ENCODE measurements around the gene DYSF.

Gene DYSF

DNA sequence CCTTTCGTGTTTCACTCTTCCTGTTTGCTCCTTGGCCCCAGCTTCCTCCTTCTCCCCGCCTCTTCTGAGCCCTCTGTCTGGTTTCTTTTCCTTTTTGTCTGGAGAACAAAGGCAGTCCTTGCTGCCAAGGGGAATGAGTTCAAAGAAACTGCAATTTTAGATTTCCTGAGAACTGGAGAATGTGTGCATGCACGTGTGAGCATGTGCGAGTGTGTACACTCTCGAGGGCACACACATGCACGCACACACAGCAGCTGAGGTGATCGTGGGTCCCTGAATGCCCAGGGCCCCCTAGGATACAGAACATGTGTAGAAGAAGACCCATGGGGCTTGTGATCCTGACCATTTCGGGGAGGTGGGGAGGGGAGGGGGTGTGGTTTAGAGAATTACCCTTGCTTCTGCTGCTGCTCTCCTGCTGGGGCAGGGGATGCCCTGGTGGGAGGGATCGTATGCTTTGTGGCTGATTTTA, 151.8 kb downstream of the DYSF start:
- no peak for DNase-seq

DNA sequence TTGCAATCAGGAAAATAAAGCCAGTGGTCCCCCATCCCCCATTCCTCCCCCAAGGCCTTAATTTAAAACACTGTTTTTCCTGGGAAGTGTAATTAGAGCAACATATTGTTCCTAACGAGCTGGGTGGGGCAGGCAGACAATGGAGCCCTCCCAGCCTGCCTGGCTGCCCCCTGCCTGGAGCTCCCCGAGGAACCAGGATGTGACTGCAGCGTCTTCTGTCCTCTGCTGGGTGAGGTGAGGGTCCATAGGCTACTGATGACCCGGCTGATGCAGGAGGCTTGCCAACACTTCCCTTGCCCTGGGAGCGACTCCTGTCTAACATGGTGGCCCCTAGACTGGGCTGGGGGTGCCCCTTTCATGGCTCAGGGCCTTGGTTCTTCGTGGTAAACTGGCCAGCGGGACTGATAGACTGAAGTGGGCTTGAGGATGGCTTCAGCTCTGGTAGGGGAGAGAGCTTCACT, 152.4 kb downstream of the DYSF start:
- no peak for DNase-seq

DNA sequence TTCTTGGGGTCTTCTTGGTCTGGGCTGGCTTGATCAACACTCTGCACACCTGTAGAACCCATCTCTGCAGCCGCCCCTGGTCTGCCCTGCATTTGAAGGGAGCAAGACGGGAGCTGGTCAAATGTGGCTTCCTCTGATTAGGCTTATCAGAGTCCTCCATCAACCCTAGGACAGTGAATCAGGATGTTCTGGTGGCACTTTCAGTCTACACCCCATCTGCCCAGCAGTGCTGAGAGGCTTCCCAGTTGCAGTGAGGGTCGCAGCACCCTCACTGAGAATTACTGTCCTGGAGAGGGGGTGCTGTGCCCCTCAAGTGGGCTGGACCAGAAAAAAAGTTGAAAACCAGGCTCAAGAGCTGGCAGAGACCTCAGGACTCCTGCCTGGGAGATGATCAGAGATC, 152.9 kb downstream of the DYSF start:
- no peak for DNase-seq

DNA sequence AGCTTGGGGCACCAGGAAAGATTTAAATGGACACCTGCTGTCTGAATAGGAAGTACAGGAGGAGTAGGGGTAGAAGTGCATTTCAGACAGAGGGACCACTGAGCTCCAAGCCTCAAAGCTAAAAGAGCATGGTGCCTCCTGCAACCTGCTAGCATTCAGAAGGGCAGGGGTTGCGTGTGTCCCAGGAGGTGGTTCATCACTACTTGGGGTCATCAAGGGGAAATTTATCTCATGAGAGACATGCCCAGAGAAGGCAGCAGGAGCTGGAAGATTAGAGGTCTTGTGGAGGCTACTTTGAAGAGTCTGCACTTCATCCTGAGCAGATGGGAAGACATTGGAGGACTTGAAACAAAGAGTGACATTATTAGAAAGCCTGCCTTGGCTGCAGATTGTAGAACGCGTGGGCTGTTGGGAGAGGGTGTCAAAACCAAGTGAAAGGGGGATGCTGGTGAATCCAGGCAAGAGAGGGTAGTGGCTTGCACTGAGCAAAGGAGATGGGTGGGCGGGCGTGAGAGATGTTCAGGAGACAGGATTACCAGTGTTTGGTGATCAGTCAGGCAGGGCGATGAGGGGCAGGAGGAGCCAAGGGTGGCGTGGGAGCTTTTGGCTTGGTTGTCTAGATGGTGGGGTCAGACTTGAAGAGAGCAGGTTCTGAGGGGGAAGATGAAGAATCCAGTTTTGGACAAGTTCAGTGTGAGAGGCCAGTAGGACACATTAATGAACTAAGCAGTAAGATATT, 154.0 kb downstream of the DYSF start:
- no peak for DNase-seq

DNA sequence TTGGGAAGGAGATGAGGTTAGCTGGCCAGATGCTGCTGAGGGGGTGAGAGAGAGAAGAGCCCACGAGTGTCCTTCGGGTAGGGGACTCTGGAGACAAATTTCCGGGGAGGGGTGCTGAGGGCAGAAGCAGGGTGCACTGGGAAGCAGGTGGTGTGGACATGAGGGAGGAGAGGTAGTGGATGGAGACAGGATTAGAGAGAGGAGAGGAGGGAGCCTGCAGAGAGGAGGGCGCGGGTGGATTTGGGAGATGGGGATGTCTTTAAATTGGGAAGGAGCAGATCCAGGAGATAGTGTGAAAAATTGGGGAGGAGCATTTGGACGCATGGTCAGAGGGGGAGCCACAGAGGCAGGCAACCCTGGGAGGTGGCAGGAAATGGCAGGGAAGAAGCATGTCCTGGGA, 154.7 kb downstream of the DYSF start:
- no peak for DNase-seq

DNA sequence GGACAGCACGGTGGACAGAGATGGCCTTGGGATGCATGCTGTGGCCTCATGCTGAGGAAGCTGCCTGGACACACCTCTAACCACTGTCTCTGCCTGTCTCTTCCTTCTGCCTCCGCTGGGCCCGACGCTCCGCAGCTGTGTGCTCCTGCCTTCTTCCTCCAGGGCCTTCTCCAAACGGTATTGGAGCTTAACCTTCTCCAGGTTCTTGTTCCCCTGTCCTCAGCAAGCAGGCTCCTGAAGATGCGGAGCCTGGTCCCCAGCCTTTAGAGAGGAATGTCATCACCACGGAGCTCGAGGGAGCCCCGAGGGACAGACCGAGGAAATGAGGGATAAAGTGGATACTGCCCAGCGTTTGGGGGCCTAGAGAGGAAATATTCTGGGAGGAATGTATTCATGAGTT, 155.1 kb downstream of the DYSF start:
- no peak for DNase-seq

DNA sequence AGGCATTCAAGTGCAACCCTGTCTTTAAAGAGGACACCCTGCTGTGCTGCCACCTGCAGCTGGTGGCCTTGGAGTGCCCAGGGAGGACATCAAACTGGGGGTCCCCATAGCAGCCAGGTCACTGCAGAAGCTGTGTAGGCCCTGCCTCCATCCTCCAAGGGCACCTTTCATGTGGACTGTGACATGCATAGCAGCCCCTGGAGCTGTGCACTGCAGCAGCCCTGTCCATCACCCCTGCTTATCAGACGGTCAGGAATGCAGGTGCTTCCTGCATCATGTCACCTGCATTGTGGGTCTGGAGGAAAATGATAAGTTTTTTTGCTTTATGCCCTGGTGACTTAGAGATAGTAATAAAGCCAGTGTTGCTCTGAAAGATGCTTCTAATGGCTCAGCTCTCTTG, 155.7 kb downstream of the DYSF start:
- no peak for DNase-seq

DNA sequence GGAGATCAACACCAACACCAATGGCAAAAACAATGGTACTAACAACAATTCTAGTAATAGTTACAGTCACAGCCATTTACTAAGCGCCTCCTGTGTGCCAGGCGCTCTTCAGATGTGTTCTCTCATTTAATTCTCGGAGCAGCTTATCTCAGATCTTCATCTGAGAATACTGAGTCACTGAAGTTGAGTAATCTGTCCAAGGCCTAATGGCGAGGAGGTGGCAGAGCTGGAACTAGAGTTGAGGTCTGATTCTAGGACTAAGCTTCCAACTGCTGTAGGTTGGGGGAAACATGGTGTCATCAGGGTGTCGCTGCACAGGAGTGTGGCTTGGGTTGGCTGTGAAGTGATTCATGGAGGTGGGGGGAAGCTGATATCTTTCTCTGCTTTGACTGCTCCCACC, 156.1 kb downstream of the DYSF start:
- no peak for DNase-seq

DNA sequence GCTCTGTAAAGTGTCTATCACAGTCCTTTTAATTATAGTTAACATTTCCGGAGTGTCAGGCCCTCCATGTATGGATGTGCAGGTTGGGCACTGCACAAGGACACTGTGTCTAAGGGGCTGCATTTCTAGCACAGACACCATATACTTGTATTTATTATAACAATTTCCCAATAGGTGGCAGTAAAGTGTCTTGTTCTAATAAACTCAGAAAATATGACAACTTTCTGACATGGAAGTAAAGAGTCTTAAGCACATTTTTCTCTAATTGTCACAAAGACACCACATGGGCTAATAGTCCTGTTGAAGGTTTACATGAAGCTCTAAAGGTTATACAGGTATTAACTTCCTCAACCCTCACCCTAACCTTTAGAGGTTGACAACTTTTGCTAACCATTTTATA, 156.6 kb downstream of the DYSF start:
- peak in 1 of 2 experiments; percentile 79 for DNase-seq

DNA sequence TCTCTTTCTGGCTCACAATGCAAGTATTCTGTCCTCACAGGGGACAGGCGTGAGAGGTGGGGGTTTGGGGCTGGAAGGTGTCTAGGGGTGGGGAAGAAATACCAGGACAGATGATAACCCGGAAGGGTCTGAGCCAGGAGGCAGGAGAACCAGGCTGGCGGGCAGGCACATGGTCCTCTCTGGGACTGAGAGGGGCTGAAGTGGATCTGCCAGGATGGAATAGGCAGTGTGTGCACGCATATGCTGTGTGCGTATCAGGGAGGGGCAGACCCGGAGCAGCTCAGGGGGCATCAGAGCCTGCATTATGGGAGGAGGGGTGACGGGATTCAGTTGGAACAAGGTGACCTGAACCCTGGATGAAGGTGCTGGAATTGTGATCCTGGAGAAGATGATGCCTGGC, 157.3 kb downstream of the DYSF start:
- DNase-seq = no peak

DNA sequence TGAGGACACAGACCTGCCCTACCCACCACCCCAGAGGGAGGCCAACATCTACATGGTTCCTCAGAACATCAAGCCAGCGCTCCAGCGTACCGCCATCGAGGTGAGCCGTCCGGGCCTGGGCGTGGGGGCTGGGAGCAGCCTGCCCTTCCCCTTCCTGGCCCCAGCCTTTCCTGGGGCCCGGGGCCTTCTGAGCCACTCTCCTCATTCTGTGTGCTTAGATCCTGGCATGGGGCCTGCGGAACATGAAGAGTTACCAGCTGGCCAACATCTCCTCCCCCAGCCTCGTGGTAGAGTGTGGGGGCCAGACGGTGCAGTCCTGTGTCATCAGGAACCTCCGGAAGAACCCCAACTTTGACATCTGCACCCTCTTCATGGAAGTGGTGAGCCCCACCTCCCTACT, 157.9 kb downstream of the DYSF start:
- no peak for DNase-seq

DNA sequence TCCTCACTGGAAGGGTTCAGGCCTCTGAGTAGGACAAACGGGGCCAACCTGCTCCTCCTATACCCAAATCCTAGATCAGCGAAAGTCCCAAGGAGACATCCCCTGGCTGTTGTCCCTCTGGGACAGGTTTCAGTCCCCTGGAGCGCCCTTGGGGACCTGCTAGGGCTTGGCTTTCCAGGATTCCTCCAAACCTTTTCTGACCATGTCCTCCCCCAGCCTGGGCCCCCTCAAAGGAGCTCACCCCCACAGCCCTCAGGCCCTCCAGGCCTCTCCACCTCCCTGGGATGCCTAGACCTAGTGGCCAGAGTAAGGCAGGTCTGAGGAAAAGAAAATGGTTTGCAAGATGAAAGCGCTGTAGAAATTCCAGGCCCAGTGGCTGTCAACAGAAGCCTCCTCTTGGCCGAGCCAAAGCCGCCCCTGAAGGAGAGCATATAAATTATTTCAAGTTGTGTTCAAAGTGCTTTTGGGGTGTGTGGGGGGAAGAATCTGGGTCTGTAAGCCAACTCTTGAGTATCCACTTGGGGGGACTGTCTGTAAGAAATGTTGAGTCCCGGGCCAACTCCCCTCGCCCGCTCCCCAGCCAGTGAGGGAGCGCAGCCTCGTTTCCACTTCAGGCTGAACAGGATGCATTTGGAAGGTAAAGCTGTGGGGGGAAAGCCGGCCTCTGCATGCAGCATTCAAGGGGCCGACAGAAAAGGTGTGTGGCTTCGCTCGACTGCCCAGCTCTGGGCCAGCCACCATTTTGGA, 158.6 kb downstream of the DYSF start:
- DNase-seq = no peak

DNA sequence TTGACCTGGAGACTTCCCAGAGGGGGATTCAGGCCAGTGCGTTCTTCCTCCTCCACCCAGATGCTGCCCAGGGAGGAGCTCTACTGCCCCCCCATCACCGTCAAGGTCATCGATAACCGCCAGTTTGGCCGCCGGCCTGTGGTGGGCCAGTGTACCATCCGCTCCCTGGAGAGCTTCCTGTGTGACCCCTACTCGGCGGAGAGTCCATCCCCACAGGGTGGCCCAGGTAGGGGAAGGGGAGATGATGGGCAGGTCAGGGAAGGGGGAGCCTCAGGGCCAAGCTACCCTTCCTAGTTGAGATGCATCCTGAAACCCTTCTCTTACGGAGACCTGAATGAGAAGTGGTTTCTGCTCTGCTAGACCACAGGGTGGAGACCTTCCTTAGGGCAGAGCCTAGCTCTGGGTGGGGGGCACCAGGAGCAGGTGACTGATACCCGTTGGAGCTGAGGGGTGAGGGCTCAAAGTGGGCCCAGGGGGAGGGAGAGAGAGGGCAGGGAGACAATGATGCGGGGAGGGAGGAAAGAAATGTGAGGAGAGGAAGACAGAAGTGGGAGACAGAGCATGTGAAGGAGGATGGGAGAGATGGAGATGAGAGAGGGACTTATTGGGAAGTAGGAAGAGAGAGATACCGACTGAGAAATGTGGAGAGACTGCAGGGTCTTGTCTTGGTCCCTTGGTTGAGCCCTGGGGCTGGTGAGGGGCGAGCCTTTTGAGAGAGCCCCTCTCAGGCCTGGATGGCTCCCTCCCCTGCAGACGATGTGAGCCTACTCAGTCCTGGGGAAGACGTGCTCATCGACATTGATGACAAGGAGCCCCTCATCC, 159.4 kb downstream of the DYSF start:
- DNase-seq = no peak

DNA sequence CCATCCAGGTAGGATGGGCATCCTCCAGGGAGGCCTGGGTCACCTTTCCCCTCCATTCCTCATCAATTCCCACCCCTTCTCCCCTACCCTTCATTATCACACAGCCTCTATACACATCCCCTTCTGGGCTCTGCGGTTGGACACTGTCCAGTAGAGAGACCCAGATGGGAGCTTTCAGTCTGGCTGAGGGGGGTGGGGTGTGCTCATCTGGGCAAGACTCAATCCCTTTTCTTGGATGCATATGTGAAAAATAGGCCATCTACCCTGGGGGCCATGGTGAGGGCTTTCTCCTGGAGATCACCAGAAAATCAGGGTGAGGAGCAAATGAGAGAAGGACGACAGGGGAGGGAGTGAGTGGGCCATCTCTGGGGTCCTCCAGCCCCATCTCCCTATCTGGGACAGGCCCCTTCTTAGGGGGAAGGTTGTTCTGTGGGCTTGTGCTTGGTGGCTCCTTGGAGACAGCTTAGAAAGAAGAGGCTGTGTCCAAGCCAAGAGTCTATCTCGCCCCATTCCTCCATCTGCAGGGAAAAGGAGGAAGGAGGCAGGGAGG, 160.1 kb downstream of the DYSF start:
- no peak for DNase-seq

DNA sequence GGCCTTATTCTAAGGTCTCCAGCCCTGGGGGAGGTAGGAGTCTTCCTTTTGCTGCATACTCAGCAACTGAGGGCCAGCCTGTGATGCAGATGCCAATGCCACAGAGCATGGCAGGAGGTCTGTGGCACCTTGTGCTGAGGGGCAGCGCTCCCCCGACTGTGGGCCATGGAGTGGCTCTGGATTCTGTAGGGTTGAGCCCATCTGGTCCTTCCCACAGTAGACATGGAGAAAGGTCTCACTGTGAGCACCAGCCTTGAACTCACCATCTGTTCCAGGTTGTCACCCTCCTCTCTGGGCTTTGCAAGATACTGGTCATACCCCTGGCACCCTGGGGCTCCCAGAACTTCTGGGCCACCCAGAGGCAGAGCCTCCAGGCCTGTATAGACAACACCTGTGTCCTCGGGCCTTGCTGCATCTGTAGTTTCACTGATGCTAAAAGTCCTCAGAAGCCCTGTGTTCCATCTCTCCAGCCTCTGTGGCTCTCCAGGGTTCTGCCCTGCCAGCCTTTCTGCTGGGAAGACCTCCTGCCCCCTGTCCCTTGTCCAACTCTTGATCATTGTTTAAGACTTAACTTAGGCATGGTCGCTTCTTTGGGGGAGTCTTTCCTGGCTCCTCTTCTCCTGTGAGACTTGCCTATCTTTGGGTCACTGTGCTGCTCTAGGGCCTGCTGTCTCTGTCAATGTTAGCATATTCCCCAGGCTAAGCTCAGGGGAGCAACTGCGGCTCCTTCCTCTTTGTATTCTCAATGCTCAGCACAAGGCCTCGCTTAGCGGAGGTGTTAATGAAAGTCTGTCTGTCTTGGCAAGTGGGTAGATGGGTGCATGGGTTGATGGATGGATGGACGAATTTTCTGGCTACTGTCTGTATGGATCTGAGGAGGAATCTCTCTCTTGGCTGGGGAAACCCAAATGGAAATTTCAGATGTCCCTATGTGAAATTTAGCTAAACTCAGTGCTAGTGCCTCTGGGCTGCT, 160.9 kb downstream of the DYSF start:
- no peak for DNase-seq

DNA sequence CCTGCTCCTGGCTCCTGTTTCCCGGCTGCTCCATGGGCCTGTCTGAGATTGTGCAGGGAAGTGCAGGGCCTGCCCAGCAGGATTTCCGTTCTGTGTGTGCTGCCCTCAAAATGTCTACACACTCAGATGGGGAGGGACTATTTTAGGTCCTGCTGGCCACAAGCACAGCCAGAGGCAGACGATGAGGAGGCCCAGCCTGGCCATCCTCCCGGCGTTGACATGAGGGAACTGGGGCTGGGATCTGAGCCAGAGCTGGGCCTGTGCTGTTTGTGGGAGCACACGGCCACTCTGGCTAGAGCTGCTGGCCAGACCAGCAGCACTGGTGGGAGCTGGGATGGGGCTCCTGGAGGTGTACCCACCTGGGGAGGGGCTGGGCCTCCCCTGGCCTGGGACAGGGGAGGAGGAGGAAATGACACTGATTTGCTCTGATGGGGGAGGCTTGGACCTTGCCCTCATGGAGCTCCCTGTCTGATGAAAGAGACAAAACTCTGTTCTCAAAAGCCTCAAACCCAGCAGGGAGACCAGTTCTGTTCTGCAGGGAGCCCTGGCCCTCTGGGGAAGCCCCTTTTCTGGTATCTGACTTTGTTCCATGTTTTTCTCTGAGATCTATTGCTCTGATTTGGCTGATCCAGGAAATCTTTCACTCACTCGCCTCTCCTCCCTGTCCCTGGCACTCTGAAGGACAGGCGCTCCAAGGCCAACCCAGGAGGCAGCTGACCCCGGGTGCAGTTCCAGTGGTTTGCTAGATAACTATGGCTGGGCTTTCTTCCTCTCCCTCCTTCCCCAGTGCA, 161.8 kb downstream of the DYSF start:
- peak; percentile 13 to 70 for DNase-seq

DNA sequence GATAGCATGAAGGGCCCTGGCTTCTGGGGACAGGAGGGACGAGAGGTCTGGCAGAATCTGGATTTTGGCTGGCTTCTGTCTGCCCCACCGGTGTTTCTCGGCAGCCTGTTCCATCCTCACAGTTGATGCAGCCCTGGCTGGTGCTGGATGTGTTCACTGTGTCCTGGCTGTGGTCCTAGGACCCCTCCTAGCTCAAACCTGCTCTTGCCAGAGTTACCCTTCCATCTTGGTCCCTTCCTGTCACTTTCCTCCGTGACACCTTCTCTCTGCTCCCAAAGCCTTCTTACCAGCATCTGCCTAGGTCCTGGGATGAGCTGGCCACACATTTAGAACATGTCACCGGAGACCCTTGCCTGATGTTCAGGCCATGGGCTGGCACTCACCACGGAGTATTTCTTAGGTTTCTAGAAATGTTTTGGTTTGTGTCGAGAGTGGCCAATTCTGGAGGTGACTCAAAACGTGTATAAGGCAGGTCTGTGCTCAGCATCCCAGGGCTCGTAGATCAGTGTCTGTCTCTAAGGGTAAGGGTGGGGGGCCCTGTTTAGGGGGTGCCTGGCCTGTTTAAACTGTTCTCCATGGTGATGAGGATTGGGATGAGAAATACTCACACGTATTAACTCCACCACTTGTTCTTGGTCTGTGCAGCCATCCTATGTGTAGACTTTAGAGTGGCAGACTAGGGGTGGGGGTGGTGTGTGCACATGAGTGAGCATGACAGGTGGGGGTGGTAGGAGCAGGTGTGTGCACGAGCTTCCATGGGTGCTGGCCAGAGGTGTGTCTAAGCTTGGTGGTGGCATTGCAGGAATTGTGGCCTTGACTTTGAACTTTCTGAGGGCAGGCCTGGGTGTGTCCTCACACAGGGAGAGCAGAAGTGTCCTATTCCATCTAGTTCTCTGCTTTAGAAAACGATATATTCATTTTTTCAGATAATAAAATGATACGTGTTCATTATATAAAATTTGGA, 162.7 kb downstream of the DYSF start:
- DNase-seq = no peak

DNA sequence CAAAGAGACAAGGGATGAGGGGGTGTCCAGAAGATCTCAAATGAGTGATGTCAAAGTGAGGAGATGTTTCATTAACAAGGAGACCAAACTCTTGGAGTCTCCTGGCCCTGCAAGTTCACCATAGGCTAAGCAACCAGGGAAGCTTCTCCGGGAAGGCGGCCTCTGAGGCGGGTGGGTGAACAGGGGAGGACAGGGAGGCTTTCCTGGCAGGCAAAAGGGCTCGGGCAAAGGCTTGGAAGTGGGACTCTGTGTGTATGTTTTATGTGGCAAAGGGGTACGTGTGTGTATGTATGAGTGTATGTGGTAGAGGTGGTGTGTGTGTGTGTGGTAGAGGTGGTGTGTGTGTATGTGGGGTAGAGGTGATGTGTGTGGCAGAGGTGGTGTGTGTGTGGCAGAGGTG, 163.9 kb downstream of the DYSF start:
- DNase-seq = no peak

DNA sequence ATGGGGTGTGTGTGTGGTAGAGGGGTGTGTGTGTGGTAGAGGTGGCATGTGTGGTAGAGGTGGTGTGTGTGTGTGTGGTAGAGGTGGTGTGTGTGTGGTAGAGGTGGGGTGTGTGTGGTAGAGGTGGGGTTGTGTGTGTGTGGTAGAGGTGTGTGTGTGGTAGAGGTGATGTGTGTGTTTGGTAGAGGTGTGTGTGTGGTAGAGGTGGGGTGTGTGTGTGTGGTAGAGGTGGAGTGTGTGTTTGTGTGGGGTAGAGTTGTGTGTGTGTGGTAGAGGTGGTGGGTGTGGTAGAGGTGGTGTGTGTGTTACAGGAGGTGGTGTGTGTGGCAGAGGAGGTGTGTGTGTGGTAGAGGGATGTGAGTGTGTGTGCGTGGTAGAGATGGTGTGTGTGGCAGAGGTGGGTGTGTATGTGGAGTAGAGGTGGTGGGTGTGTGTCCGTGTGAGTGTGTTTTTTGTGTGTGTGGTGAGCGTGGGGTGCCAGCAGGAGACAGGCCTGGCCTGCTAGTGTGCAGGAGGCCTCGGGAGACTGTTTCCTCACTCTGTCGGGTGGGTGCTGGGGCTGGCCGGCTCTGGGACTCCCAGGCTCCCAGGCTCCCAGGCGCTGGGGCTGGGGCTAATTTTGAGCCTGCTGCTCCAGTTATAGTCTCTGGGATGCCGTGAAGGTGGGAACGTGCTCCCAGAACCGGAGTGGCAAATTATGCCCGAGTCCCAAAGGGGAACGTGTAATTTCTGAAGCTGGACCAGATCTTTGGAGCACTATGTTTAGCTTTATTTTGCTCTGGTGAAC, 165.2 kb downstream of the DYSF start:
- DNase-seq = no peak

All from NCI-H446 (cell line).